Measurements from ENCODE around the gene FKBP4.

The FKBP4 gene

DNA sequence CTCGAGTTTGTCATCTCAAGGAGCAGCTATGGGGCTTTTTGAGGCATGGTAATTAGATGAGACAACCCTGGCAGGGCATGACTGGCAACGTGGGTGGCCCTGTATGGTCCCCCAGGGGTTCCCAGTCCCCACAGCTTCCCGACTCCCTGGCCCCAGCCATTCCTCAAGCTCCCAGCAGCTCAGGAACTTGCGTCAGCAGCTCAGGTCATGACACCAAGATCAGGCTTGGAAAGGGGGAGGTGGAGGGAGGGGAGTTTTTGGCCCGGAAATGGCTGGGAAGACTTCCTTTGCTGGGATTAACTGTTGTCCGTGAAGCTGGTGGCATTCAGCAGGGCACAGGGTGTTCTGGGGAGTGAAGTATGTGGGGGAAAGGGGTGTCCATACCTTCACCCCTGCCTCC is 50.5 kb downstream of the FKBP4 start:
- no peak for TF ChIP-seq CTCF (IDR thresholded peaks at IDR 0.05)
- Histone ChIP-seq H3K4me3 (no peak overlapping the region), H3K27ac (peak overlapping the region; percentile 61 to 77)
- DNase-seq (ENCODE audit: low spot score): peak; percentile 83

DNA sequence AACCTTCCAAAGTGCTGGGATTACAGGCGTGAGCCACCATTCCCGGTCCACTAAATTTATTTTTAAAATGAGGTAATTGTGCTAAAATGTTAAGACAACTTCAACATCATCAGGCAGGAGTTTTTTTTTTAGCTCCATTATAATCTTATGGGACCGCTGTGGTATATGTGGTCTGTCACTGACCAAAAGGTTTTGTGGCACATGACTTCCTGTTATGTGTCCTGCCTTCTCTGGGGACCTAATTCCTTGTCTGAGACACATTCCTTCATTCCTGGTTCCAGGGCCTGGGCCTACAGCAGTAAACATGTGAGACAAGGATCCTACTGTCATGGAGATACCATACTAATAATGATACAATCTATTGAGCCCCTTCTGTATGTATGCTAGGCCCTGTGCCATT is 57.2 kb downstream of the FKBP4 start:
- DNase-seq (ENCODE audit: low spot score): no peak
- TF ChIP-seq CTCF (IDR thresholded peaks at IDR 0.05): no peak
- H3K4me3 ChIP-seq: no peak overlapping the region
- no peak overlapping the region for H3K27ac ChIP-seq

DNA sequence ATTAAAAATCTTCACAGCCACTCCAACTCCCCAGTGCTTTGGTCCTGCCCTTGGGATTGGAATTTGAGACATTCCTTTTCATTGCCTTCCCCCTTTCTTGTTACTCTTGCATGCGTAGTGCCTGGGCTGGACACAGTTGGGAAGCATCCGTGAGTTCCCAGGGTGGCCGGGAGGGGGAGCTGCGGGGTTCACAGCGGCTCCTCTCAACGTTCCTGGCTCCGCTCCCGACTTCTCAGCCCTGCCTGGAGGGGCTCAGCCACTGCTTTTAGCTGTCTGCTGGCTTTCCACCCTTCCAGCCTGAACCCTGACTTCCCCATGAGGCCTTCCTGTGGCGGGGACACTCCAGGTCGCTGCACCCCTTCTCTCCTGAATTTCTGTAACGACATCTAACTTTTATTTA is 58.9 kb downstream of the FKBP4 start:
- no peak for DNase-seq (ENCODE audit: low spot score)
- H3K4me3 ChIP-seq: no peak overlapping the region
- TF ChIP-seq CTCF (IDR thresholded peaks at IDR 0.05): peak; percentile 78
- H3K27ac ChIP-seq: no peak overlapping the region
